NCI-H82 treated with DMSO at 0.1 percent for 48 hours (cell line): Measurements from ENCODE around the gene SOBP.

Experiments used
- DNase-seq: peaks from one replicate; lab custom pipeline; 2025; ENCODE audit not compliant: unreplicated experiment; lab: John Stamatoyannopoulos, UW

The SOBP gene

DNA sequence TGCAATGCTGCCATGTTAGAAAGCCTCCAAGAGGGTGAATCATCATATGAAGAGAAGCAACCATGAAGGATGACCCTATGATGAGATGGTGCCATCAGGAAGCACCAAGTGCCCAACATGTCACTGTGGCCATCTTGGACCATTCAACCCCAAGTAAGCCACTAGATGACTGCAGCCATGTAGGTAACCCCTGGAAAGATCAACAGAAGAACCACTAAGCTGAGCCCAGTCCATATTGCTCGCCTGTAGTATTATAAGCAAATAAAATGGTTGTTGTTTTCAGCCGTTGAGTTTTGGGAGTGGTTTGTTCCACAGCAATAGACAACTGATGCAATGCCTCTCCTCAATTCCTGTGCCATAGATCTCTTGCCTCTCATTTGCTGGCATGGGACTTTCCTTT, 193.3 kb downstream of the SOBP start:
- DNase-seq = no peak

GRCh38 chr6:107684996-107685395, 195.1 kb downstream of the SOBP start:
- DNase-seq = no peak

- DNase-seq = no peak
These were observed 199.3 kb downstream of the SOBP start for GRCh38 chr6:107689190-107689589.

GRCh38 chr6:107689951-107690642, 200.2 kb downstream of the SOBP start:
- no peak for DNase-seq

DNA sequence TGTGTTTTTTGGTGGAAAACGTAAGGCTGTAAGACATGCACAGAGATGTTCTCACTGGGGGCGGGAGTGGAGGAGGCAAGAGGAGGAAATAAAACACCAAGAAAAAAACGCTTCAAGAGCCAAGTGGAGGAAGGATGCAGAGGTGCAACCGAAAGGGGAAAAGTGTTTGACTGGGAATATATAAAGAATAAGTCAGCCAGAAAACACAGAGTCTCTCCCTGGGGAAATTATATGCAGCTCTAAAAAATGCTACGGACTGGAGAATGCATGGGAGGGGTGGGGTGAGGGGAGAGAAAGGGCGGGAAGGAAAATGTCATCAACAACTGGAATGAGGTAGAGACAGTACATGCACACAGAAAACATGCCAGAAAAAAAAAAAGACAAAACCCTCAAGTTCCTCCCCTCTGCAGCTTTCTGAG, 200.7 kb downstream of the SOBP start:
- no peak for DNase-seq

- no peak for DNase-seq
These were observed 201.3 kb downstream of the SOBP start for GRCh38 chr6:107691062-107691751.

DNA sequence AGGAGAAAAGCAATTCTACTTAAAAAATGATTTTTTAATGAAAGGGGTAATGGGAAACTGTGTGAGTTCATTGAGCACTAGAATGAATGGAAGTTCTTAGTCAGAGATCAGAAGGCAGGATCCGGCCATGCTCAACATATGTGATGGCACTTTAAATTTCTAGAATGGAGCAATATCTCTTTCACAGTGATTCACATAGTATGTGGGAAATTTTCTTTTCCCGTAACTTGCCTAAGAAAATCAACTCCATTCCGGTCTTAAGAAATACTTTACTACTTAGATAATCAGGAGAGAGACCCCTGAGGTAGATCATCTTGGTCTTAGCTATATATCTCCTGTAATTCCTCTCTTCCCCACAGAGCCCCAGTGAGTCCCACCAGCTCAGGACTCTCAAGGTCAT, 202.4 kb downstream of the SOBP start:
- DNase-seq = no peak

GRCh38 chr6:107695061-107695720, 205.3 kb downstream of the SOBP start:
- DNase-seq = no peak

- DNase-seq = no peak
These were observed 207.8 kb downstream of the SOBP start for GRCh38 chr6:107697682-107698081.

DNA sequence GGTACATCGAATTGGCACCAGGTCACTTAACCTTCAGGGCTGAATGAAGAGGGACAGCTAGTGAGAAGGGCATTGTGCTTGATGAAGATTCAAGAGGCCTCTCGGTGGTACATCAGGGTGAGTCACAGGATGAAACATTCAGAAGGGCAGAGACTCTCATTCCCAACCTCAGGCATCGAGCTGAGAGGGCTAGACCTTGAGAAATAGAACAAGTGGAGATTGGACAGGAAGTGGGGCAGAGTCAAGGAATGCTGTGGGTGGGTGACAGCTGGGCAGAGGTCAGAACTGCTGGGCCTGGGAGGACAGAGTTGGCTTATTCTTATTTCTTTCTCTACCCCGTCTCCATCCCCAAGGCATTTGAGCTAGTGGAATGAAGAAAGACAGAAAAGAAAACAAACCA, 208.2 kb downstream of the SOBP start:
- DNase-seq = no peak

DNA sequence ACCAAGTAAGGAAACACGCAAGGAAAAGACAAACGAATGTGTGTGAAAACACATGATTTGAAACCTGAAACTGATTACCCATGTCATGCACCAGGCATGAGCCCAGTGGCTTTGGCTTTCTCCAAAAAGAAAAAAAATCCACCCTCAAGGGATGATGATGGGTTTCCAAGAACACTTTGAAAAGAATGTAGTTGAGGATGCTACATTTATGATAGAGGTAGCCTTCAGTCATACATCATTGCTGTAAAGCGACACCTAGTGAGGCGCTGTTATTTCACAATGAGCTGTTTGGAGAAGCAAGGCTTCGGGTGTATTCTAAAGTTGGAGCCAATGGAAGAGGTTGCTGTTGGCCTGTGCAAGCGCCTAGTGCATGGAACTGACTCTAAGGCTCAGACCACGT, 209.3 kb downstream of the SOBP start:
- no peak for DNase-seq

- DNase-seq = no peak
These were observed 209.9 kb downstream of the SOBP start for GRCh38 chr6:107699697-107700325.

GRCh38 chr6:107703606-107704005, 213.7 kb downstream of the SOBP start:
- no peak for DNase-seq

DNA sequence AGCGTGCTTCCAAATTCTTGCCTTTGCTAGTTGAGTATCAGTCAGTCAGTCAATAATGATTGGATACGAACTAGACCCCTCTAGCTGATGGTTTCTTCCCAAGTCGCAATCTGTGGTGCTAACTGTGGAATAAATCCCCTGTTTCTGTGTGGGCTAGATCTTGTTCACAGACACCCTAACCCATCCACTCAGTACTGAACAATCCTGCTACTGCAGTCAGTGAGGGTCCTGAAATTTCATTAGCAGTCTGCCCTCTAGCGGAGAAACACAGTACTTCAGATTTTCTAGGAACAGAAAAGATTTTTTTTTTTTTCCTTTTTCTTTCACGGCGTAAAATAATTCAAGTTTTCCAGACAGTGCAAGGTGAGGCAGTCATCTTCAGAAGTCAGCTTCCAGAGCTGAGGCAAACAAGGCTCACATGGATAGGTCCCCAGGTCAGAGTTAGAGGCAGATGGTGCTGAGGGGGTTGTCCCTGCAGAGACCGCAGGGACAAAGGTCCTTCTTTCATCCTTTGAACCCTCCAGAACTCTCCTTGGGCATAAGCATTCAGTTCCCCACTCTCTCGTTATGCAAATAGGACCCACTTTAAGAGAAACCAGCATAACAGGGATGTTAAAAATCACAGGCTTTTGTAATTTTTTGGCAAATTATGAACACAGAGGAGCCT, 214.6 kb downstream of the SOBP start:
- DNase-seq = peak; percentile 29

DNA sequence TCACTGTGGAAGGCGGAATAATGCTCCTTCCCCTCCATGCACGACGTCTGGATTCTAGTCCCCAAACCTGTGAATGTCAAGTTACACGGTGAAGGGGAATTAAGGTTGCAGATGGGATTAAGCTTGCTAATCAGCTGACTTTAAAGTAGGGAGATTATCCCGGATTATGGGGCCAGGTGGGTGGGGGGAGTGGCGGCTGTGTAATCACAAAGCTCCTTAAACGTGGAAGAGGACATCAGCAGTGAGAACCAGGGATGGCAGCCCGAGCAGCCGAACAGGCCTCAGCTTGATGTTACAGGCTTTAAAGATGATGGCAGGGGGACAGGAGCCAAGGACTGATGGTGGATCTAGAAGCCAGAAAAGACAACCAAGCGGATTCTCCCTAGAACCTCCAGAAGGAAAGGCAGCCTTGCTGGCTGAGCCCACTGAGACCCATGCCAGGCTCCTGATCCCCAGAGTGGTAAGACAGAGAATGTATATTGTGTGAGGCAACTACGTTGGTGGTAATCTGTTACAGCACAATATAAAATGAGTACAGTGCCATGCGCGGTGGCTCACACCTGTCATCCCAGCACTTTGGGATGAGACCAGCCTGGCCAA, 216.7 kb downstream of the SOBP start:
- peak; percentile 95 for DNase-seq

DNA sequence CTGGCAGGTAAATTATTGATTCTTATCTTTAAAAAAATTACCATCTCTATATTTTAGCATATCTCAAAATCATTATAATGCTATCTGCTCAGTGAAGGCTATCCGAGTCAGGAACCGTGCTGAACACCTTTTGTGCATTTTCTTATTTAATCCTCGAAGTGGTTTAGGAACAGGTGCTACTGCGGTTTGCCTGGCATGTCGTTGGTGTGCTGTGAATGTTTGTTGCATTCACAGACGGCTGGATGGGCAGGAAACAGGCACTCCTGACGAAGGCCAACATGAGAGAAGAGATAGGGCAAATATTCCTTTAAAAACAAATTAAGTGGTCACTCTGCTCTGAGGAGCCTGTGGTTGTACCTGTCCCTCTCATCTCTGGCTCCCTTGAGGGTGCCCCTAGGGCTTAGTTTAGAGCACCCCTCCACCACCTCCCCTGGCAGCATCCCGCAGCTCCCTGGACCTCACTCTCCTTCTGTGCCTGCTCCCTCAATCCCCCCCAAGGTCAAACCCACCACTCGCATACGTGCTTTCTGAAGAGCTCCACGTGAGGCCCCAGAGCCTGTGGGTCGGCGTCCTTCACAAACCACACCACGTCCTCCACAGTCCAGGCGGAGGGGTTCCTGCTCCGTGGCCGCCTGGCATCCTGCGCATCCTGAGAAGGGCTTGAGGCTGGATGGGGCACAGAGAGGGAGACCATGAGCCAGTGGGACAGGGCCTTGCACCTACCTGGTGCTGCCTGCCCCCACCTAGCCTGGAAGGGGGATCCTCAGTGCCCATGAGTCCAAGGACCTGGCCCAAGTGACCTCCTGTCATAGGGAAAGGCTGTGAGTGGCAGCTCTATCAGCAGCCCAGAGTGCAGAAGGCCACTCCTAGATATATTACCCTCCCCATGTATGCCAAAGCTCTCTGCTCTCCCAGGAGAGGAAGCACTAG, 217.7 kb downstream of the SOBP start:
- no peak for DNase-seq

GRCh38 chr6:107708435-107708834, 218.5 kb downstream of the SOBP start:
- no peak for DNase-seq

- DNase-seq = no peak
These were observed 219.4 kb downstream of the SOBP start for GRCh38 chr6:107709341-107709740.
